Breast epithelium (tissue), 3 donors: ENCODE results near the gene RPL13.

ENCODE experiments used
- POLR2A ChIP-seq: fragments of 450-650 bp; IDR thresholded peaks from one replicate; pipeline ENCODE4 v1.6.1; 2016; ENCODE audit warnings: antibody characterized with exemption, mild to moderate bottlenecking, moderate library complexity
- POLR2AphosphoS5 ChIP-seq, 3 donors: sonication (generic); formaldehyde crosslinking; IDR thresholded peaks; one replicate each; pipeline ENCODE4 v1.6.1; 2017; ENCODE audit warnings: antibody characterized with exemption in 3 of 3
- TF ChIP-seq, protein P1 (sequence below), 3 donors: fragments of 450-650 bp; IDR thresholded peaks; one replicate each; pipeline ENCODE4 v1.5.1; 2016 to 2017; ENCODE audit warnings: antibody characterized with exemption in 3 of 3, mild to moderate bottlenecking in 3 of 3, moderate library complexity in 3 of 3

- no peak for TF ChIP-seq POLR2A
- TF ChIP-seq, protein P1, sequence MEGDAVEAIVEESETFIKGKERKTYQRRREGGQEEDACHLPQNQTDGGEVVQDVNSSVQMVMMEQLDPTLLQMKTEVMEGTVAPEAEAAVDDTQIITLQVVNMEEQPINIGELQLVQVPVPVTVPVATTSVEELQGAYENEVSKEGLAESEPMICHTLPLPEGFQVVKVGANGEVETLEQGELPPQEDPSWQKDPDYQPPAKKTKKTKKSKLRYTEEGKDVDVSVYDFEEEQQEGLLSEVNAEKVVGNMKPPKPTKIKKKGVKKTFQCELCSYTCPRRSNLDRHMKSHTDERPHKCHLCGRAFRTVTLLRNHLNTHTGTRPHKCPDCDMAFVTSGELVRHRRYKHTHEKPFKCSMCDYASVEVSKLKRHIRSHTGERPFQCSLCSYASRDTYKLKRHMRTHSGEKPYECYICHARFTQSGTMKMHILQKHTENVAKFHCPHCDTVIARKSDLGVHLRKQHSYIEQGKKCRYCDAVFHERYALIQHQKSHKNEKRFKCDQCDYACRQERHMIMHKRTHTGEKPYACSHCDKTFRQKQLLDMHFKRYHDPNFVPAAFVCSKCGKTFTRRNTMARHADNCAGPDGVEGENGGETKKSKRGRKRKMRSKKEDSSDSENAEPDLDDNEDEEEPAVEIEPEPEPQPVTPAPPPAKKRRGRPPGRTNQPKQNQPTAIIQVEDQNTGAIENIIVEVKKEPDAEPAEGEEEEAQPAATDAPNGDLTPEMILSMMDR (IDR thresholded peaks at IDR 0.05): no peak
- no peak for TF ChIP-seq POLR2AphosphoS5 (IDR thresholded peaks at IDR 0.05)
These were observed 11.3 kb upstream of the RPL13 start for GRCh38 chr16:89549007-89549700.
